MM.1S (cell line): ENCODE data around the gene SEMA4A.

Experiments
- DNase-seq: peaks from one replicate; pipeline ENCODE4 v3.0.0-alpha.2; 2015
- H2AFZ ChIP-seq: fragments of 300-600 bp; sonication (generic); 2 replicates; pipeline ENCODE4 v1.6.0; 2016; ENCODE audit warnings: antibody characterized with exemption, low read length
- H3F3A ChIP-seq: fragments of 300-600 bp; sonication (generic); 2 replicates; pipeline ENCODE4 v1.6.1; 2016; ENCODE audit warnings: mild to moderate bottlenecking, antibody characterized with exemption, low read length, moderate library complexity, mixed read lengths; ENCODE audit not compliant: insufficient read depth
- H3K27ac ChIP-seq: fragments of 300-600 bp; sonication (generic); 2 replicates; pipeline ENCODE4 v1.5.1; 2016; ENCODE audit warnings: mild to moderate bottlenecking, low read length
- H3K27me3 ChIP-seq: fragments of 300-600 bp; sonication (generic); replicated peaks from 2 replicates; pipeline ENCODE4 v1.6.0; 2016; ENCODE audit warnings: low read length; ENCODE audit not compliant: insufficient read depth
- H3K36me3 ChIP-seq: fragments of 300-600 bp; sonication (generic); replicated peaks from 2 replicates; pipeline ENCODE4 v1.6.1; 2016; ENCODE audit warnings: mild to moderate bottlenecking, low read length, mixed read lengths; ENCODE audit not compliant: insufficient read depth
- H3K4me1 ChIP-seq: fragments of 300-600 bp; sonication (generic); 2 replicates; pipeline ENCODE4 v1.6.1; 2016; ENCODE audit warnings: low read length, mixed read lengths
- H3K4me2 ChIP-seq: fragments of 300-600 bp; sonication (generic); 2 replicates; pipeline ENCODE4 v1.6.0; 2016; ENCODE audit warnings: low read depth, low read length
- H3K4me3 ChIP-seq: fragments of 300-600 bp; sonication (generic); 2 replicates; pipeline ENCODE4 v1.5.1; 2016; ENCODE audit warnings: low read length, mixed read lengths
- H3K79me2 ChIP-seq: fragments of 300-600 bp; sonication (generic); 2 replicates; pipeline ENCODE4 v1.6.1; 2016; ENCODE audit warnings: mixed run types, low read length, mixed read lengths
- H3K9ac ChIP-seq: fragments of 300-600 bp; sonication (generic); 2 replicates; pipeline ENCODE4 v1.6.1; 2016; ENCODE audit warnings: low read length, mixed read lengths
- H3K9me2 ChIP-seq: fragments of 300-600 bp; sonication (generic); replicated peaks from 2 replicates; pipeline ENCODE4 v1.6.1; 2016; ENCODE audit warnings: mild to moderate bottlenecking, low read length, mixed read lengths; ENCODE audit not compliant: insufficient read depth
- H3K9me3 ChIP-seq: fragments of 300-600 bp; sonication (generic); replicated peaks from 2 replicates; pipeline ENCODE4 v1.6.1; 2016; ENCODE audit warnings: mild to moderate bottlenecking, low read length, mixed read lengths; ENCODE audit not compliant: insufficient read depth
- H4K20me1 ChIP-seq: fragments of 300-600 bp; sonication (generic); 2 replicates; pipeline ENCODE4 v1.6.1; 2016; ENCODE audit warnings: mild to moderate bottlenecking, low read length, moderate library complexity, mixed read lengths; ENCODE audit not compliant: insufficient read depth
- CTCF ChIP-seq: fragments of 300-600 bp; sonication (generic); IDR thresholded peaks from 2 replicates; pipeline ENCODE4 v1.5.1; 2016; ENCODE audit warnings: antibody characterized with exemption, low read length, mixed read lengths
- EZH2 ChIP-seq: fragments of 300-600 bp; sonication (generic); optimal IDR thresholded peaks from 2 replicates; pipeline ENCODE3; 2017; ENCODE audit warnings: low read depth, mild to moderate bottlenecking, antibody characterized with exemption, low read length, mixed read lengths
- EZH2phosphoT487 ChIP-seq: fragments of 300-600 bp; sonication (generic); IDR thresholded peaks from 2 replicates; pipeline ENCODE4 v1.6.1; 2018; ENCODE audit warnings: antibody characterized with exemption, low read length

SEMA4A gene

GRCh38 chr1:156217871-156218270 lies 64.5 kb downstream of the SEMA4A start:
- Histone ChIP-seq H3K9ac (peak overlapping the region; percentile 51), H2AFZ (peak overlapping the region; percentile 11; the same call in 1 of the 2 replicates), H3K79me2 (peaks cover 74% of the 10 kb centered on the region), H4K20me1 (no peaks in the 10 kb centered on the region), H3K9me2 (no peaks in the 10 kb centered on the region), H3K4me1 (peaks cover 34% of the 10 kb centered on the region), H3K27me3 (no peaks in the 10 kb centered on the region), H3F3A (peaks cover 27% of the 10 kb centered on the region), H3K27ac (peak overlapping the region; percentile 85), H3K4me3 (peak overlapping the region; percentile 16; the same call in 1 of the 2 replicates), H3K4me2 (peak overlapping the region; percentile 73), H3K36me3 (0 out of 2 replicates have a peak, but pooled peaks cover 1% of the 10 kb centered on the region), H3K9me3 (no peaks in the 10 kb centered on the region)
- DNase-seq = peak; percentile 83
- TF ChIP-seq EZH2phosphoT487 (no peak), CTCF (no peak), EZH2 (no peak)

DNA sequence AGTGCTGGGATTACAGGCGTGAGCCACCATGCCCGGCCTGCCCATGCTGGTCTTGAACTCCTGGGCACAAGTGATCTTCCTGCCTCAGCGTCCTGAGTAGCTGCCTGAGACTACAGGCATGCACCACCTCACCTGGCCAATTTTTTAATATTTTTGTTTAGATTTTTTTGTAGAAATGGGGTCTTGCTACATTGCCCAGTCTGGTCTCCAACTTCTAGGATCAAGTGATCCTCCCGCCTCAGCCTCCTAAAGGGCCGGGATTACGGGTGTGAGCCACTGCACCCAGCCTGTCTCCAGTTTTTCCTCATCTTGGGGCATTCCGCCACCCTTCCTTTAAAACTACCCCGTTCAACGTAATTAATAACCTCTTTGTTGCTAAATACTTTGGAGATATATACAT lies 66.8 kb downstream of the SEMA4A start:
- Histone ChIP-seq H3K79me2 (peaks cover 66% of the 10 kb centered on the region), H3K36me3 (peaks cover 7% of the 10 kb centered on the region; the same call in 1 of the 2 replicates), H3K27ac (no peak overlapping the region), H3K4me2 (no peak overlapping the region), H3K4me1 (peaks cover 36% of the 10 kb centered on the region), H2AFZ (no peak overlapping the region), H3K4me3 (no peak overlapping the region), H3F3A (peaks cover 28% of the 10 kb centered on the region), H4K20me1 (no peaks in the 10 kb centered on the region), H3K9me2 (no peaks in the 10 kb centered on the region), H3K9me3 (no peaks in the 10 kb centered on the region), H3K9ac (no peak overlapping the region), H3K27me3 (no peaks in the 10 kb centered on the region)
- TF ChIP-seq EZH2 = no peak
- TF ChIP-seq CTCF = no peak
- no peak for DNase-seq

DNA sequence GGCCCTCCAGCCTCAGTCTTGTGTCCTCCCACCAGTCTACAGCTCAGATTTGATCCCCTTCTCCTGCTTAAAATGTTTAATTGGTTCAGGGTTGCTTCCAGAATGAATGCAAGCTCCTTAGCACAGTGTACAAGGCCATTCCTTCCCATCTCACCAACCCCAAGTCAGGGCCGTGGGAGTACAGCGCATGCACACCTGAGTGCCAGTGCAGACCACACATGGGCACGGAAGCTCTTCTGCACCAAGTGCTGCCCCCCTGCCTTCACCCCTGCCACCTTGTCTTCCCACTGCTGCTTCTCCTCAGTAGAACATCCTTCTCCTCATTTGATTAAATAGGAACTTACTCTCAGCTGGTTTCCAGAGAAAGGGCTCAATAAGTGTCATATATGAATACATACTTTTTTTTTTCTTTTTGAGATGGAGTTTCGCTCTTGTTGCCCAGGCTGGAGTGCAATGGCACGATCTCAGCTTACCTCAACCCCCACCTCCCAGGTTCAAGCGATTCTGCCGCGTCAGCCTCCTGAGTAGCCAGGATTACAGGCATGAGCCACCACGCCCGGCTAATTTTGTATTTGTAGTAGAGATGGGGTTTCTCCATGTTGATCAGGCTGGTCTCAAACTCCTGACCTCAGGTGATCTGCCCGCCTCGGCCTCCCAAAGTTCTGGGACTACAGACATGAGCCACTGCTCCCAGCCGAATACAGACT lies 68.8 kb downstream of the SEMA4A start:
- peaks cover 7% of the 10 kb centered on the region; the same call in 1 of the 2 replicates for H3K36me3 ChIP-seq
- H3K4me3 ChIP-seq = no peak overlapping the region

More for the DNA sequence above, 68.8 kb downstream of the SEMA4A start:
- no peak overlapping the region for H3K4me2 ChIP-seq
- H3K27ac ChIP-seq = no peak overlapping the region
- no peaks in the 10 kb centered on the region for H3K9me3 ChIP-seq
- no peaks in the 10 kb centered on the region for H3K9me2 ChIP-seq
- peaks cover 44% of the 10 kb centered on the region for H3K4me1 ChIP-seq
- peaks cover 43% of the 10 kb centered on the region for H3F3A ChIP-seq
- H3K9ac ChIP-seq = no peak overlapping the region
- H3K27me3 ChIP-seq = no peaks in the 10 kb centered on the region
- peaks cover 54% of the 10 kb centered on the region for H3K79me2 ChIP-seq
- no peaks in the 10 kb centered on the region for H4K20me1 ChIP-seq
- DNase-seq = no peak
- H2AFZ ChIP-seq = no peak overlapping the region
- TF ChIP-seq EZH2 = no peak
- TF ChIP-seq CTCF = no peak
- TF ChIP-seq EZH2phosphoT487 = no peak
